GM12864 (cell line): ENCODE results near the gene TMEM91.

Experiments
- DNase-seq: peaks from one replicate; pipeline ENCODE4 v3.0.0-alpha.2; 2011; ENCODE audit warnings: low read depth
- H3K4me3 ChIP-seq: 2 replicates; pipeline ENCODE4 v1.5.1; 2011; ENCODE audit warnings: mild to moderate bottlenecking, low read depth, low read length, control low read depth
- CTCF ChIP-seq: IDR thresholded peaks from 2 replicates; pipeline ENCODE4 v1.5.1; 2011; ENCODE audit warnings: low read depth, mild to moderate bottlenecking, moderate library complexity, low read length, control low read depth, inconsistent platforms; ENCODE audit errors: missing control alignments

The TMEM91 gene

GRCh38 chr19:41415154-41415571 is 38.8 kb downstream of the TMEM91 start:
- H3K4me3 ChIP-seq, result no peak overlapping the region
- DNase-seq, result no peak
- no peak for TF ChIP-seq CTCF

GRCh38 chr19:41416194-41416674 is 39.9 kb downstream of the TMEM91 start:
- H3K4me3 ChIP-seq, result no peak overlapping the region
- no peak for TF ChIP-seq CTCF
- no peak for DNase-seq

GRCh38 chr19:41420101-41420880 is 44.0 kb downstream of the TMEM91 start:
- no peak overlapping the region for H3K4me3 ChIP-seq
- no peak for TF ChIP-seq CTCF
- no peak for DNase-seq

- no peak overlapping the region for H3K4me3 ChIP-seq
- no peak for DNase-seq
- TF ChIP-seq CTCF, result no peak
These were observed 45.0 kb downstream of the TMEM91 start for GRCh38 chr19:41421314-41421713.

- DNase-seq, result no peak
- H3K4me3 ChIP-seq, result no peak overlapping the region
- TF ChIP-seq CTCF, result no peak
These were observed 45.6 kb downstream of the TMEM91 start for GRCh38 chr19:41421973-41422372.

GRCh38 chr19:41422456-41422855 is 46.1 kb downstream of the TMEM91 start:
- no peak for DNase-seq
- H3K4me3 ChIP-seq, result no peak overlapping the region
- no peak for TF ChIP-seq CTCF

- H3K4me3 ChIP-seq, result no peak overlapping the region
- DNase-seq, result no peak
- no peak for TF ChIP-seq CTCF
These were observed 46.6 kb downstream of the TMEM91 start for GRCh38 chr19:41422955-41423354.
